Kidney glomerular epithelial cell (primary cell): ENCODE data around the gene SYNJ2BP.

Experiments used
- DNase-seq: peaks from one replicate; lab custom pipeline; 2025; lab: John Stamatoyannopoulos, UW

The SYNJ2BP gene

DNA sequence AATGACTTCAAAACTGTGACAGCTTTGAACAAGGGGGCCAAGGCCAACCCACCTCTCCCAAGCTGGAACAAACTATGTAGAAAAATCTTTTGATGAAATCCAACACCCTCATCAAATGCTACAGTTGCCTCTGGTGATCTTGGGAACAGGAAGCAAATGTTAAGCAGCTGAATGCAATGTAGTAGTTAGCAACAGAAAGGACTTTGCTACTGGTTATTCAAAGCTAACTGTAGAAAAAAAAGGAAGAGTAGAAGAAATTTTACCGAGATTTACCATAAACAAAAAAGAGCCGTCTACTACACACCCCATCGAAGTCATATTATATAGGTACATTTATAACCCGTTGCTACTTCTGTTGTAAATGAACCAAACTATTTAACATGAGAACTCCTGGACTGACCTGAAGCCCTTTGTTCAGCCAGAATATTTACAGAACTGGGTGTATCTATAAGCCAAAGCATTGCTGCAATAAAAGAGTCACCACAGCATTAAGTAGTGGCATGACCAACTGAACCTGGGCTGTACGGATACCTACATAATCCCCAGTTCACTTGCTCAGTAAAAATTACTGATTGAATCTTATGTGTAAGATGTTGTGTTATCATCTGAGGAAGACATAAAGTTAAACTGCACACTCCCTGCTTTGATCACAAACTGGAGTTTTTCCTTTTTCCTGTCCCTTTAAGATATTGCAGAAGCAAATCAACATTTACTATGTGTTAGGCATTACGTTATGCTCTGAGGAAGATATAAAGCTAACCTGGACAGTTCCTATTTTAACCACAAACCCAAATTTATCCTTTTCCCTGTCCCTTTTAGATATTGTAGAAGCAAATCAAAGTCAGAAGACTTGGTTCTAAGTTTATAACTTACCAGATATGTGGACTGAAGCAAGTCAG is 25.1 kb downstream of the SYNJ2BP start:
- no peak for DNase-seq

DNA sequence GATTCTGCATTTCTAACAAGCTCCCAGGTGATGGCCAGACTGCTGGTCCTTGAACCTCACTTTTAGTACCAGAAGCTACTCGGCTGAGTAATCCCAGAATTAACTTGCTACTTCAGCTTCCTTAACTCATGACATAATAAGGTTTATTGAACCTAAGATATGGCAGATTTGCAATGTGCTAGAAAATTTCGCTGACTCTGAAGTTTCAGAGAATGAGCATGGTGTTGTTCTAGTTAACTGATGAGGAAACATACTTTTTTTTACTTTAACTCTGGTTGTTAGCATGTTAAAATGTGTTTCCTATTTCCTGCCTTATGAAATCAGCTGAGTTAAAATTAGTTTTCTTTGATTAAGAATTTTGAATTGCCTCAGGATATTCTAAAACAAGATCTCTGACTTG is 34.4 kb downstream of the SYNJ2BP start:
- DNase-seq, result no peak

DNA sequence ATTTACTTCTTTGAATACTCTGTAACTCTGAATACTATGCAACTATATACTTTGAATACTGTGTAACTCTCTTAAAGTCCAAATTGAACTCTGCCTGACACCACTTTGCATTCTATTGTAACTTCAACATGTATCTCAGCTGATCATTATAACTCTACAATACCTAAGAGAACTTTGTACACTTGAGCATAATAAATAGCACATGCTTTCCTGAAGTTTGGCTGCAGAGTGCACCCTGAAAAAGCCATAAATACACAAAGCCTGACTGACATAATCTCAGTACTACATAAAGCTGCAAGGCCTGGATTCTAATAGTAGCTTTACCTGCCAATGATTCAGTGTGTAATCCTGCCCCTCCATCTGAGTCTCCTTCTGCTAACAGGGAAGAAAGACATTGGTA is 36.1 kb downstream of the SYNJ2BP start:
- no peak for DNase-seq

DNA sequence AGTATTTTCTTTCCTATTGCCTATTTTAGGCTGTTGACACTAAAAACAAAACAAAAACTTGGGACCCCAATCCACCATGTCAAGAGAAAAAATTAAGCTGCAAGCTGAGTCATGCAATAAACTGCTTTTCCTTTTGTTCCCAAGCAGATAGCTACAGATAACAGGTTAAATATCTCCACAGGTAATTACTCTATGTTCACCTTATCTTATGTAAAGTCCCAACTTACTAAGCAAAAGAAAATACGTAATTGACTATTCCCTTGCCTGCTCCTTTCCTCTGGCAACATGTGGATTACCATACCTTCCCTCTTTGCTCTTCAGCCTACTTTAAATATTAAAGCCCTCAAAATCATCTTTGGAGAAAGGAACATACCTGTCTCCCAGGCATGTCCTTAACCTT is 38.2 kb downstream of the SYNJ2BP start:
- no peak for DNase-seq
